Heart left ventricle (tissue), 13 donors: ENCODE data around the gene TRHDE.

ENCODE experiments used
- CTCF ChIP-seq, 12 donors: fragments of 200-600 bp; sonication (generic) in 4 of 12; IDR thresholded peaks; one replicate each; pipeline versions ENCODE4 v1.5.0 to v1.8.0; 2018 to 2022; ENCODE audit warnings: antibody characterized with exemption in 12 of 12, mild to moderate bottlenecking in 5 of 12
- POLR2A ChIP-seq, 2 donors: fragments of 450-650 bp; IDR thresholded peaks; one replicate each; pipeline ENCODE4 v1.6.1; 2017; ENCODE audit warnings: antibody characterized with exemption in 2 of 2, mild to moderate bottlenecking in 2 of 2, moderate library complexity in 2 of 2
- donor health status: ischemic (EF 13 %, LVEDD 7.1; RV severe dilation, severe dysfunction).
- donor health status: DM: no; HTN: yes; CAD: no.
- donor health status: DM: no; HTN: no; CAD: no.
- donor health status: ischemic (EF 25% LVEDD 6.9; RV normal size, moderate dysfunction).
- donor health status: ischemic (EF 25% LVEDD 5.7; RV mildly dilated, moderate dysfunction).
- donor health status: ischemic (EF 35%, LVEDD 5.7; RV mildly dilated, moderate dysfunction).
- donor health status: nonischemic (EF 11% LVEDD 7.7; RV severe dilation, severe dysfunction).
- donor health status: DM: yes; HTN: yes; CAD: no.
- donor health status: PGD.
- donor health status: ischemic (EF 29% LVEDD 5.4; RV normal size, mild dysfunction).
- donor health status: nonischemic (EF 23%, LVEDD 6.1; RV moderate dilation, normal function).

- TF ChIP-seq CTCF (IDR thresholded peaks at IDR 0.05) (no peak), POLR2A (IDR thresholded peaks at IDR 0.05) (no peak)
These were observed 249.2 kb downstream of the TRHDE start for GRCh38 chr12:72521326-72521725.
